Activated CD8-positive, alpha-beta memory T cell treated with anti-CD3 and anti-CD28 coated beads for 24 hours (primary cell): ENCODE measurements around the gene AP2A2.

Source experiments
- DNase-seq: peaks from one replicate; pipeline ENCODE4 v3.0.0-alpha.2; 2020

Gene AP2A2

GRCh38 chr11:1017269-1018005 is 91.8 kb downstream of the AP2A2 start:
- DNase-seq, result peak; percentile 65

DNA sequence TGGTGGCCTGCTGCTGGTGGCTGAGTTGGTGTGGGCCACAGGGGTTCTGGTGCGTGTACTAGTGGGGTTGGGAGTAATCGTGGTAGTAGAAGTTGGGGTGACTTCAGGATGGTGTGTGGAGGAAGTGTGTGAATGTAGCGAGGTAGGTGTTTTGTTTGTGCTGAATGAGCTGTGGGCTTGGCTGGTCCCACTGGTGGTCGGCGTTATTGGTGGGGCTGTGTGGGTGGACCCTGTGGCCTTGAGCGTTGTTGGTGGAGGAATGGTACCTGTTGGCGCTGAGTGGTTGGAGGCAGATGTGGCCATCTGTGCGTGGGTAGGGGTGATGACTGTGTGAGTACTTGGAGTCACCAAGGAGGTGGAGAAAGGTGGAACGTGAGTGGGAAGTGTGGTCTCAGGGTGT is 92.4 kb downstream of the AP2A2 start:
- no peak for DNase-seq

DNA sequence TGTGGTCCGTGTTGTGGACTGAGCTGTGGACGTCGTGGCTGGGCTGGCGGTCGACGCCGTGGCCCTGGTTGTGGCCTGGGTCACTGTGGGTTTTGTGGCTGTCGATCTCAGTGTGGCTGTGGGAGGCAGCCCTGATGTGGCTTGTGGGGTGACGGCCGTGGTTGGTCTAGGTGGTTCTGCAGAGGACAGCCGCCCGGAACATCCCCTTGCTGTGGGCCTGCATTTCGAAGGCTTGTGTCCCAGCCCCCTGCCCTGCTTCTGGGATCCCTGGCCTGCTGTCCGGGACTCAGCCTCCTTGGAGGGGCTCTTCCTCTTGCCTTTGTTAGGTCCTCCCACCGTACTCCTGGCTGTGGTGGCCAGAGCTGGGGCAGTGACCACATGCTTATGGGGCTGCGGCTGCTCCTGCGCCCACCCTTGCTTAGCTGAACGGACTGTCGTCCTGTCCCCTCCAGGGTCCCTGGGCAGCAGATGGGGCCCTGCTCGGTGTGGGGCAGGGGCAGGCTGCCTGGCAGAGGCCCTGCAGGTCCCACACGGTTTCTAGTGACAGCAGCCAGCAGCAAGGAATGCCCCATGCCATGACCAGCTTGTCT is 93.7 kb downstream of the AP2A2 start:
- DNase-seq, result no peak

DNA sequence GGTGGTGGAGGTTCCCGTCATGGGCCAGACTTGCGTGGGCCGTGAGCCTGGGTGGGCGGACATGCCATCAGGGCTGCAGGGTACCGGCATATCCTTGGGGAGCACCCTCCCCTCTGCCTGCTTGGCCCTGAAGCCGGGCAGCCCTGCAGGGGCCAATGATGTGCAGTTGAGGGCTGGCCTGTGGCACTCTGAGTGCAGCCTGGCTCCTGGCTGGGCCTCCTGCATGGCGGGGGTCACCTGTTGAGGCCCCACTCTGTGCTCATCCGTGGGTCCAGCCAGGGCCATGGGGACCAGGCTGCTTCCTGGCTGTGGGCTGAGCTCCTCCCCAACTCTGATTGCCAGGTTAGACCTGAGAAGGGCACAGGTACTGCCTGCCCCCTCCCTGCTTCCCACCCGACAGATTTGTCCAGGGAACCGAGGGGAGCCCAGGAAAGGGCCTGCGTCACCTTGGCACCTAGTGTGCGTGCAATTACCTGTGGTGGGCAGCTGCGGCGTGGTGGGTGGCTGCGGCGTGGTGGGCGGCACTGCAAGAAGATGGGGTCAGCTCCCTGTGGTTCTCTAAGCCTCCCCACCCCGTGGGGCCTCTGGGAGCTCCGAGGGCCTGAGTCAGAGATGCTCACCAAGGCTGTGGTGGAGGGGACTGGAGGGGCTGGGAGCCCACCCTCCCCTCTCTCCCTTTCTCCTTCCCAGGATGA is 94.7 kb downstream of the AP2A2 start:
- DNase-seq, result no peak

DNA sequence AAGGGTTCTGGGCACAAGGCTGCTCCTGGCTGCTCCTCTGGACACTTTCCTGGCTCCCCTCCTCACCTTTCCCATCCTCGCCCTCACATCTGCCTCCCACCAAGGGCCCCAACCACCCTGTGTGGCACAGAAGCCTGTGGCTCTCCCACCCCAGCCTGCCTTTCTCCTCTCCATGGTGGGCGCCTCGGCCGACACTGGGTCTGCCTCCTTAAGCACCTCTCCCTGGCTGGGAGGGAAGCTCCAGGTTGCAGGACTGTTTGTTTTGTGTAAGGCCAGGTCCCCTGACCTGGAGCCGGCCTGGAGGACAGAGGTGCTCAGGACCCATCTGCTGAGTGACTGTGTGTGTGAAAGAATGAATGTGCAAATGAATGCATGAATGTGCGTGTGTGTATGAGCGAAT is 96.7 kb downstream of the AP2A2 start:
- no peak for DNase-seq

DNA sequence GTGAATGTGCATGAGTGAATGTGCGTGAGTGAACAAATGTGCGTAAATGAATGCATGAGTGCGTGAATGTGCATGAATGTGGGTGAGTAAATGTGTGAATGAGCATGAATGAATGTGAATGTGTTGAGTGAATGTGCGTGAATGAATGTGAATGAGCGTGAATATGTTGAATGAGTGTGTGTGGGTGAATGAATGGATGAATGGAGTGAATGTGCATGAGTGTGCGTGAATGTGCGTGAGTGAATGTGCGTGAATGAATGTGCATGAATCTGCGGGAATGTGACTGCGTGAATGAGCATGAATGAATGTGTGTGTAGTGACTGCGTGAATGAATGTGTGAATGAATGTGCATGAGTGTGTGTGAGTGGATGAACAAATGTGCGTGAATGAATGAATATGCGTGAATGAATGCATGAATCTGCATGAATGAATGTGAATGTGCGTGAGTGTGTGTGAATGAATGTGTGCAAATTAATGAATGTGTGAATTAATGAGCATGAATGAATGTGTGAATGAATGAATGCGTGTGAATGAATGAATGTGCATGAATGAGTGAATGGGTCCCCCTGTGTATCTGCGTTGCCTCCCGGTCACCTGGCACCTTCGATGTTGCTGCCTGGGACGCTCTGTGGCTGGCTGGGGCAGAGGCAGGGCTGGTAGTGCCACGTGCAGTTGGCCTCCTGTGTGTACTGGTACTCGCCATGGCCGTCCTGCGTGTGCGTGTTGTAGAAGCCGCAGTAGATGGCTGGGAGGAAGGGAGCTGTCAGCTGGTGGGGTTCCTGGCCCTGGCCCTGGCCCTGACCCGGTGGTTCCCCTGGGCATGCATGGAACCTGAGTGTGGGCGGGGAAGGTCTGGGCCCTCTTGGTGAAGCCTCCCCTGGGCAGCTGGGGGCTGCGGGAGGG is 97.5 kb downstream of the AP2A2 start:
- DNase-seq, result no peak

GRCh38 chr11:1023811-1024596 is 98.3 kb downstream of the AP2A2 start:
- no peak for DNase-seq

DNA sequence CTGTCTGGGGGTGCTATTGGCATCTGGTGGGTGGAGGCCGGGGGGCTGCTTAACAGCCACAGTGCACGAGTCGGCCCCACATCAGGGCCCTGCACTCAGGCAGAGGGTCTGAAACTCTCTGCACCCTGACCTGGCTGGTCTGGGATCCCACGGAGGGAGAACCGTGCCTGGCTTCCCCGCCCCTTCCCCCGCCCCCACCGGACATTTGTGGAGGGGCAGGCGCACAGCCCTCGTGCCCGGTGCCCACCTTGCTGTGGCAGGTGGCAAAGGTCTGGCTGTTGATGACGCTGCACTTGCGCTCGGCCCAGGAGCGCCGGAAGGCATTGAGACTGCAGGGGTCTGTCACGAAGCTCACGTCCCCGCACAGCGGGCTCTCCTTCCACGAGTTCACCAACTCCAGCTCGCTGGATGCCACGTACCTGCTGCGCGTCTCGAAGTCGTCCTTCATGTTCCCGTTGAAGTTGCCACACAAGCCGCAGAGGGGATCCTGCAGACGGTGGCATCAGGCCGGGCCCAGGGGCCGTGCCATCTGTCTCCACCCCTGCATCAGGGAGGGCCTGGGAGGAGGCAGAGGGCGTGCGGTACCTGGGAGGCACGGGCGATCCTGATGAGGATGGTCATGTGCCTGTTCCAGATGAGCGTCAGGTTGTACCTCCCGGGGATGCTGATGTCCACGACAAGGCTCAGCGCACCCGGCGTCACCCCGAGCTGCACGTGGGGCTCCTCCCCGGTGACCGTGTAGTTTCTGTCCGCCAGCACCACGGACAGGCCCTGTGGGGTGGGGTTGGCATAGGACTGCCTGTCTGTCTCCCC is 99.1 kb downstream of the AP2A2 start:
- DNase-seq, result no peak

GRCh38 chr11:1025410-1026162 is 99.9 kb downstream of the AP2A2 start:
- no peak for DNase-seq

- DNase-seq, result no peak
Measured at GRCh38 chr11:1026163-1026450, 100.4 kb downstream of the AP2A2 start.

DNA sequence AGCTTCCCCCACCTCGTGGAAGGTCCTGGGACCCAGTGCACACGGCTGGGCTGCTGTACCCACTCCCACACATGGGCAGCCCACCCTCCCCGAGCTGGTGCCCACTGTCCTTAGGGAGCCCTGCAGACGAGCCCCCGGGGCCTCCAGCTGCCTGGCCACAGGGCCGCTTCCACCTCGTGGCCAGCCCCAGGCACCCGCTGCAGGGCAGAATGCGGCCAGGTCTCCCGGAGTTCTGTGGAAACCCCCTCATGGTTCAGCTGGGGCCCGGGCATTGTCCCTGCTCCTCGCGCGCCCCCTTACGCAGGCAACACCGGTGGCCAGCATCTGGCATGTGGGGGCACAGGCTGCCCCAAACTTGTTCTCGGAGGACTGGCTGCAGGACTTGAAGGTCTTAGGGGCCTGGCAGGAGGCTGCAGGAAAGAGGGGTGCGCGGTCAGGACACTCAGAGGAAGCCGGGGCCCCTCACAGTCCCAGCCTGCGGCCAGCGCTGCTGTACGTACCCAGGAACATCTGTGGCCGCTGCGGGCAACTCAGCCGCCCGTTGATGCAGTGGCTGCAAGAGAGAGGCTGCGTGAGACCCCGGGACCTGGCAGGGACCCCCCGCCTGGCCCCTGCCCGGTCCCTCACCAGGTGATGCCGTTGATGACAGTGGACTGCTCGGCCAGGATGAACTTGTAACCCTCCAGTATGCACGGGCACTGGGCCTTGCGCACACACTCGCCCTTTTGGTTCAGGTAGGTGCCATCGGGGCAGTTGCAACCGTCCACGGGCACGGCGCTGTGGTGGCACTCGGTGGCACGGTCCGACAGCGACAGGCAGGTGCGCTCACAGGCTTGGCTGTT is 101.2 kb downstream of the AP2A2 start:
- no peak for DNase-seq

DNA sequence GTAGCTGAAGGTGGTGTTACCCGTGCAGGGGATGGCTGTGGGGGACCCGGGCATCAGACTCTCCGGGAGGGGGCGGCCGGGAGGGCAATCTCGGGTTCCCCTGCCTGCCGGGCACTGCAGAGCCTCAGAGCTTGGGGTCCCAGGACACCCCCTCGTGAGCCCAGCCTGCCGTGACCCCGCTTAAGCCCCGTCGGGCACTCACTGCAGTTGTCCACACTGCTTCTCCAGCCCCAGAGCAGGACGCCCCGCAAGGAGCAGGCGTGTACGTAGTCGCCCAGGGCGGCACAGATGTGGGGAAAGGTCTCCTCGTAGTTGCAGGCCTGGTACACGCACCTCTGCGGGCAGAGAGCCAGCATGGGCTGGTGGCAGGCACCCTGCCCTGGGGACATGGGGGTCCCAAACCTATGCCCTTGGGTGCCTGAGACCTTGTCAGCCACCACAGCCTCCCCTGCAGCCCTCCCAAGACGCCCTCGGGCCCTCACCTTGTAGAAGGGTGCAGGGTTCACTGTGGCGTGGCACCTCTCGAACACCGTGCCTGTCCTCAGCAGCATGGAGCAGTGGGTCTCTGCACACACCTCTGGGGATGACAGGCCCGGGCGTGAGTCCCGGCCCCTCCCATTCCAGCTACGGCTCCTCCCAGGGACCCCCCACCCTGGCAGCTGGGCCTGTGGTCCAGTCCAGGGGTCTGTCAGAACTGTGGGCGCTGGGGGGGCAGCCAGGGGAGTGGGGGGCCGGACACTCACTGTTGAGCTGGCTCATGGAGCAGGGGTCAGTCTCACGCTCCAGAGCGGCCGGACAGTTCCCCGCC is 102.0 kb downstream of the AP2A2 start:
- DNase-seq, result no peak

DNA sequence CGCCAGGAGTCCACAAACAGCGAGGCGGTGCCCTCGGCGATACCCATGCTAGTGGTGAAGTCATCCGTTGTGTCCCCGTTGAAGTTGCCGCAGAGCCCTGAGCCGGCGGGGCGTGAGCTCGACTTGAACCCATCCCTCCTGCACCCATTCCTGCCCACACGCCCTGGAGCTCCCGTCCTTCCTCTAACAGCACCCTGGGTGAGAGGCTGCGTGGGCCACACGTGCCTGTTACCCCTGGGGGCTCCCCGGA is 102.5 kb downstream of the AP2A2 start:
- DNase-seq, result no peak

- DNase-seq, result no peak
Measured at GRCh38 chr11:1028616-1029015, 102.9 kb downstream of the AP2A2 start.

DNA sequence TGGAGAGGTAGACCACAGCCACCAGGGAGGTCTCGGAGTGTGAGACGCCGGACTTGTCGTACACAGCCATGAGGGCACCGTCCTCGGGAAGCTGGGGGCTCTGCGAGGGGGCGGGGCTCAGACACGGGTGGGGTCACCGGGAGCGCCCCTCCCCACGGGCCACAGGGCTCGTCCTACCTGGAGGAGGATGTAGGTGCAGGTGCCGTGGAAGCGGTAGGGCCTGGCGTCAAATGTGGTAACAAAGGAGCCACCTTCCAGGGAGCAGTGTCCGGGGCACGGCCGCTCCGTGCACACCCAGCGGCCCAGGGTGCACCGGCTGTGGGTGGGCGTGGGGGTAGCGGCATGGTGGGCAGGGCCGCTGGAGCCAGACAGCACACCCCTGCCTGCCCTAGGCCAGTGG is 103.4 kb downstream of the AP2A2 start:
- DNase-seq, result no peak

- no peak for DNase-seq
Measured at GRCh38 chr11:1029654-1030053, 104.0 kb downstream of the AP2A2 start.

DNA sequence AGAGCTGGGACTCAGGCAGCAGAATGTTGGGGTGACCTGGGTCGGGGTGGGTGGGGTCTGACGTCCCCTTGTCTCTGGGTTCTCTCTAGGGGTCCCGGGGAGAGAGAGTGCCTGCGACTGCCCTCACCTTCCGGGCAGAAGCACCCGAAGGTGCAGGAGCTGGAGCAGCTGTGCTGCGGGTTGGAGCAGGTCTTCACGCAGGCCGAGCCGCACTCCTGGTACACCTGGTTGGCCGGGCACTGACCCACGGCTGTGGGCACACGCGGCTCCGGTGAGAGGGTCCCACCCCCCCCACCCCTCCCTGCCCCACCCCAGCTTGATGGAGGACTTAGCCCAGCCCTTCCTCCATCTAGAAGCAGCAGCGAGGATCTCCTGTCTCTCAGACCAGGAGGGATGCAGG is 104.4 kb downstream of the AP2A2 start:
- DNase-seq, result no peak

GRCh38 chr11:1030556-1030955 is 104.9 kb downstream of the AP2A2 start:
- DNase-seq, result no peak

GRCh38 chr11:1031121-1031899 is 105.6 kb downstream of the AP2A2 start:
- DNase-seq, result no peak
